ENCODE data around the gene MOGAT2.

Gene MOGAT2

GRCh38 chr11:75776546-75776945 is 58.9 kb downstream of the MOGAT2 start:
- DNase-seq = no peak

- no peak for DNase-seq
Measured at GRCh38 chr11:75777461-75778110, 59.9 kb downstream of the MOGAT2 start.

- no peak for DNase-seq
Measured at GRCh38 chr11:75778962-75779361, 61.3 kb downstream of the MOGAT2 start.

- DNase-seq = peak in 1 of 58 donors; percentile 30
Measured at GRCh38 chr11:75779960-75780359, 62.3 kb downstream of the MOGAT2 start.

GRCh38 chr11:75780888-75781287 is 63.2 kb downstream of the MOGAT2 start:
- no peak for DNase-seq

- DNase-seq = no peak
Measured at GRCh38 chr11:75781296-75781695, 63.7 kb downstream of the MOGAT2 start.

GRCh38 chr11:75781831-75782230 is 64.2 kb downstream of the MOGAT2 start:
- no peak for DNase-seq

Data from anterior cingulate cortex (tissue), 58 donors.